ENCODE measurements around the gene CTNNA3. TPM values are rescaled to one million over a fixed set of nuclear protein-coding genes. Genes with fewer than 3 reads are reported as not detected.

The CTNNA3 gene
- polyA plus RNA-seq, 6 donors from 2014 or later = 0.38 to 1.2 TPM; not detected in 4

- peaks cover 0 to 5% (median 0%) of the 10 kb centered on the region in 7 donors for H3K9me3 Mint-ChIP-seq
- no peaks in the 10 kb centered on the region for H3K4me1 Mint-ChIP-seq
- no peak for ATAC-seq (ENCODE audit: low read depth in 2 of 2)
Observed at GRCh38 chr10:66990143-66990830, 705.7 kb downstream of the CTNNA3 start.

GRCh38 chr10:66983475-66983818, 712.5 kb downstream of the CTNNA3 start:
- Mint-ChIP-seq H3K27ac (no peak overlapping the region), H3K36me3 (no peaks in the 10 kb centered on the region), H3K4me1 (no peaks in the 10 kb centered on the region), H3K4me3 (no peak overlapping the region), H3K27me3 (no peaks in the 10 kb centered on the region), H3K9me3 (peaks cover 0 to 8% (median 0%) of the 10 kb centered on the region in 7 donors)
- DNase-seq (no peak), ATAC-seq (ENCODE audit: low read depth in 2 of 2) (no peak)

More at GRCh38 chr10:66990143-66990830, 705.7 kb downstream of the CTNNA3 start:
- Mint-ChIP-seq H3K27me3 (no peaks in the 10 kb centered on the region), H3K36me3 (no peaks in the 10 kb centered on the region), H3K27ac (no peak overlapping the region), H3K4me3 (no peak overlapping the region)
- no peak for DNase-seq

- H3K9me3 Mint-ChIP-seq = peaks cover 0 to 8% (median 0%) of the 10 kb centered on the region in 7 donors
- H3K27me3 Mint-ChIP-seq = no peaks in the 10 kb centered on the region
- H3K4me3 Mint-ChIP-seq = no peak overlapping the region
- H3K36me3 Mint-ChIP-seq = no peaks in the 10 kb centered on the region
- no peak overlapping the region for H3K27ac Mint-ChIP-seq
- DNase-seq (no peak), ATAC-seq (ENCODE audit: low read depth in 2 of 2) (no peak)
- no peaks in the 10 kb centered on the region for H3K4me1 Mint-ChIP-seq
Observed at GRCh38 chr10:66982792-66983474, 713.1 kb downstream of the CTNNA3 start.

- ATAC-seq (ENCODE audit: low read depth in 2 of 2) (no peak), DNase-seq (no peak)
- Mint-ChIP-seq H3K9me3 (peaks cover 0 to 5% (median 0%) of the 10 kb centered on the region in 7 donors), H3K27me3 (no peaks in the 10 kb centered on the region), H3K4me3 (no peak overlapping the region), H3K36me3 (no peaks in the 10 kb centered on the region), H3K4me1 (no peaks in the 10 kb centered on the region), H3K27ac (no peak overlapping the region)
Observed at GRCh38 chr10:66982053-66982420, 714.0 kb downstream of the CTNNA3 start.

- Mint-ChIP-seq H3K4me3 (no peak overlapping the region), H3K27me3 (no peaks in the 10 kb centered on the region), H3K9me3 (peaks cover 0 to 3% (median 0%) of the 10 kb centered on the region in 7 donors), H3K27ac (no peak overlapping the region), H3K36me3 (no peaks in the 10 kb centered on the region), H3K4me1 (no peaks in the 10 kb centered on the region)
- ATAC-seq (ENCODE audit: low read depth in 2 of 2) = no peak
- DNase-seq = no peak
Observed at GRCh38 chr10:66981361-66982052, 714.5 kb downstream of the CTNNA3 start.

GRCh38 chr10:66980246-66980815, 715.7 kb downstream of the CTNNA3 start:
- DNase-seq (no peak), ATAC-seq (ENCODE audit: low read depth in 2 of 2) (no peak)
- Mint-ChIP-seq H3K9me3 (peaks cover 0 to 3% (median 0%) of the 10 kb centered on the region in 7 donors), H3K4me3 (no peak overlapping the region), H3K36me3 (no peaks in the 10 kb centered on the region), H3K27me3 (no peaks in the 10 kb centered on the region), H3K4me1 (no peaks in the 10 kb centered on the region), H3K27ac (no peak overlapping the region)

GRCh38 chr10:66964946-66965345, 731.0 kb downstream of the CTNNA3 start:
- no peaks in the 10 kb centered on the region for H3K27me3 Mint-ChIP-seq
- H3K27ac Mint-ChIP-seq = no peak overlapping the region
- H3K4me1 Mint-ChIP-seq = no peaks in the 10 kb centered on the region
- no peaks in the 10 kb centered on the region for H3K36me3 Mint-ChIP-seq
- DNase-seq (no peak), ATAC-seq (ENCODE audit: low read depth in 2 of 2) (no peak)
- no peaks in the 10 kb centered on the region for H3K9me3 Mint-ChIP-seq
- no peak overlapping the region for H3K4me3 Mint-ChIP-seq

GRCh38 chr10:66958466-66958865, 737.5 kb downstream of the CTNNA3 start:
- Mint-ChIP-seq H3K9me3 (no peaks in the 10 kb centered on the region), H3K4me1 (no peaks in the 10 kb centered on the region), H3K36me3 (no peaks in the 10 kb centered on the region), H3K27ac (no peak overlapping the region), H3K4me3 (no peak overlapping the region), H3K27me3 (peaks cover 0 to 6% (median 0%) of the 10 kb centered on the region in 3 donors)
- no peak for DNase-seq
- ATAC-seq (ENCODE audit: low read depth in 2 of 2) = no peak

GRCh38 chr10:66951896-66952295, 744.1 kb downstream of the CTNNA3 start:
- no peaks in the 10 kb centered on the region for H3K4me1 Mint-ChIP-seq
- no peak for ATAC-seq (ENCODE audit: low read depth in 2 of 2)
- no peaks in the 10 kb centered on the region for H3K36me3 Mint-ChIP-seq
- H3K27ac Mint-ChIP-seq = no peak overlapping the region
- H3K27me3 Mint-ChIP-seq = peaks cover 0 to 4% (median 0%) of the 10 kb centered on the region in 3 donors
- no peak overlapping the region for H3K4me3 Mint-ChIP-seq
- DNase-seq = no peak
- no peaks in the 10 kb centered on the region for H3K9me3 Mint-ChIP-seq

- H3K9me3 Mint-ChIP-seq = peaks cover 0 to 7% (median 0%) of the 10 kb centered on the region in 7 donors
- DNase-seq = no peak
- H3K36me3 Mint-ChIP-seq = no peaks in the 10 kb centered on the region
- no peaks in the 10 kb centered on the region for H3K4me1 Mint-ChIP-seq
- no peak overlapping the region for H3K27ac Mint-ChIP-seq
- no peak for ATAC-seq (ENCODE audit: low read depth in 2 of 2)
- H3K4me3 Mint-ChIP-seq = no peak overlapping the region
- peaks cover 0 to 4% (median 0%) of the 10 kb centered on the region in 3 donors for H3K27me3 Mint-ChIP-seq
Observed at GRCh38 chr10:66943590-66943989, 752.4 kb downstream of the CTNNA3 start.

- no peak overlapping the region for H3K4me3 Mint-ChIP-seq
- no peaks in the 10 kb centered on the region for H3K36me3 Mint-ChIP-seq
- H3K27ac Mint-ChIP-seq = no peak overlapping the region
- ATAC-seq (ENCODE audit: low read depth in 2 of 2) (no peak), DNase-seq (no peak)
- H3K9me3 Mint-ChIP-seq = peaks cover 0 to 7% (median 0%) of the 10 kb centered on the region in 7 donors
- H3K4me1 Mint-ChIP-seq = no peaks in the 10 kb centered on the region
- no peaks in the 10 kb centered on the region for H3K27me3 Mint-ChIP-seq
Observed at GRCh38 chr10:66942407-66942806, 753.6 kb downstream of the CTNNA3 start.

GRCh38 chr10:66941491-66941890, 754.5 kb downstream of the CTNNA3 start:
- DNase-seq (no peak), ATAC-seq (ENCODE audit: low read depth in 2 of 2) (no peak)
- Mint-ChIP-seq H3K27me3 (no peaks in the 10 kb centered on the region), H3K36me3 (no peaks in the 10 kb centered on the region), H3K4me3 (no peak overlapping the region), H3K9me3 (peaks cover 0 to 7% (median 0%) of the 10 kb centered on the region in 7 donors), H3K4me1 (no peaks in the 10 kb centered on the region), H3K27ac (no peak overlapping the region)

GRCh38 chr10:66940965-66941364, 755.0 kb downstream of the CTNNA3 start:
- DNase-seq (no peak), ATAC-seq (ENCODE audit: low read depth in 2 of 2) (no peak)
- H3K9me3 Mint-ChIP-seq = peaks cover 0 to 7% (median 0%) of the 10 kb centered on the region in 7 donors
- no peaks in the 10 kb centered on the region for H3K27me3 Mint-ChIP-seq
- H3K4me3 Mint-ChIP-seq = no peak overlapping the region
- H3K4me1 Mint-ChIP-seq = no peaks in the 10 kb centered on the region
- H3K27ac Mint-ChIP-seq = no peak overlapping the region
- no peaks in the 10 kb centered on the region for H3K36me3 Mint-ChIP-seq
